GM12864 (cell line): ENCODE measurements around the gene DENND5B.
"Not testable (repeated sequence)": the region's sequence is repeated elsewhere in the genome, so short reads cannot be mapped to it uniquely, and the experiment has no call there.

ENCODE experiments used
- DNase-seq: peaks from one replicate; pipeline ENCODE4 v3.0.0-alpha.2; 2011; ENCODE audit warnings: low read depth
- H3K4me3 ChIP-seq: 2 replicates; pipeline ENCODE4 v1.5.1; 2011; ENCODE audit warnings: mild to moderate bottlenecking, low read depth, low read length, control low read depth
- TF ChIP-seq, protein P1 (sequence below): IDR thresholded peaks from 2 replicates; pipeline ENCODE4 v1.5.1; 2011; ENCODE audit warnings: low read depth, mild to moderate bottlenecking, moderate library complexity, low read length, control low read depth, inconsistent platforms; ENCODE audit errors: missing control alignments

The DENND5B gene

DNA sequence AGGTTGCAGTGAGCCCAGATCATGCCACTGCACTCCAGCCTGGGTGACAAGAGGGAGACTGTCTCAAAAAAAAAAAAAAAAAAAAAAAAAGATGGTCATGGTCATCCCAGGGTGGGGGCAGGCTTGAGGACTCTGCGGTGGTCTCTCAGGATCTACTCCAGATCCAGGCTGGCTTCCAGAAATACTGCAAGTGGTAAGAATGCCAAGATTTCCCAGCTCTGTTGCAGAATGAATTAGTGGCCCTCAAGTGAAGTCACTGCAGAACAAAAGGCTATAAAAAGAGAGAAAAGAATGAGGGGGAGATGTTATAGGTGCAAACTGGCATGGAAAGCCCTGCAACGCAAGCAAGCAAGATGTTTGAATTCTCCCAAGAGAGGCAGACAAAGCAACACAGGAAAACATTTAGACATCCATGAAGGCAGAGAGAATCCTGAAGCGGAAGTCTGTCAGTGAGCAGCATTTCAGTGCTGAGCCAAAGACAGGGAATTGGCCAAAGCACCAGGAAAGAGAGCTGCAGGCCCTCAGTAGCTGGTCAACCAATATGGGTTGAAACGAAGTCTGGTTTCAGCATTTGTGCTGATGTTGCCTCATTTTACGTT is 36.6 kb upstream of the DENND5B start:
- no peak for DNase-seq
- TF ChIP-seq, protein P1, sequence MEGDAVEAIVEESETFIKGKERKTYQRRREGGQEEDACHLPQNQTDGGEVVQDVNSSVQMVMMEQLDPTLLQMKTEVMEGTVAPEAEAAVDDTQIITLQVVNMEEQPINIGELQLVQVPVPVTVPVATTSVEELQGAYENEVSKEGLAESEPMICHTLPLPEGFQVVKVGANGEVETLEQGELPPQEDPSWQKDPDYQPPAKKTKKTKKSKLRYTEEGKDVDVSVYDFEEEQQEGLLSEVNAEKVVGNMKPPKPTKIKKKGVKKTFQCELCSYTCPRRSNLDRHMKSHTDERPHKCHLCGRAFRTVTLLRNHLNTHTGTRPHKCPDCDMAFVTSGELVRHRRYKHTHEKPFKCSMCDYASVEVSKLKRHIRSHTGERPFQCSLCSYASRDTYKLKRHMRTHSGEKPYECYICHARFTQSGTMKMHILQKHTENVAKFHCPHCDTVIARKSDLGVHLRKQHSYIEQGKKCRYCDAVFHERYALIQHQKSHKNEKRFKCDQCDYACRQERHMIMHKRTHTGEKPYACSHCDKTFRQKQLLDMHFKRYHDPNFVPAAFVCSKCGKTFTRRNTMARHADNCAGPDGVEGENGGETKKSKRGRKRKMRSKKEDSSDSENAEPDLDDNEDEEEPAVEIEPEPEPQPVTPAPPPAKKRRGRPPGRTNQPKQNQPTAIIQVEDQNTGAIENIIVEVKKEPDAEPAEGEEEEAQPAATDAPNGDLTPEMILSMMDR: no peak

DNA sequence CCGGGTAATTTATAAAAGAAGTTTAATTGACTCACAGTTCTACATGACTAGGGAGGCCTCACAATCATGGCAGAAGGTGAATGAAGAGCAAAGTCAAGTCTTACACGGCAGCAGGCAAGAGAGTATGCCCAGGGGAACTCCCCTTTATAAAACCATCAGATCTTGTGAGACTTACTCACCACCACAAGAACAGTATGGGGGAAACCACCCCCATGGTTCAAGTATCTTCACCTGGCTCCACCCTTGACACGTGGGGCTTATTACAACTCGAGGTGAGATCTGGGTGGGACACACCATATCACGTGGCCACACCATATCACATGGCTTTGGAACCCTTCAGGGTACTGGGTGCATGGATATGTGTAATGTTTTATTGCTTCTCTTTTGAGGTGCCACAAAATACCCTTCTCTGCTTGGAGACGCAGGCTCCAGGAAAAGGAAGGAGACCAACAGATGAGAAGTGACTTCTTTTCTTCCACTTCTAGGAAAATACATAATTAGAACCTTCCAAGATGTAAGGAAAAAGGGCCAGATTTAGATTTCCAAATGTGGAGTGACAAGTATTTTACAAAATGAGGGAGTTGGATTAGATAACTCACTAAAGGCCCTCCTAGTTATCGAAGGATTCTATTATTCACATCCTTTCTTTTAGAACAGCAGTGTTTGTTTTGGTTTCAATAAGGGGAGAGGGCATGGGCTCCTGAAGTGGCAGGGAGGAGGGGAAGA is 35.5 kb upstream of the DENND5B start:
- DNase-seq: no peak
- TF ChIP-seq, protein P1: no peak
- no peak overlapping the region for H3K4me3 ChIP-seq

More for the DNA sequence above, 36.6 kb upstream of the DENND5B start:
- H3K4me3 ChIP-seq: no peak overlapping the region

DNA sequence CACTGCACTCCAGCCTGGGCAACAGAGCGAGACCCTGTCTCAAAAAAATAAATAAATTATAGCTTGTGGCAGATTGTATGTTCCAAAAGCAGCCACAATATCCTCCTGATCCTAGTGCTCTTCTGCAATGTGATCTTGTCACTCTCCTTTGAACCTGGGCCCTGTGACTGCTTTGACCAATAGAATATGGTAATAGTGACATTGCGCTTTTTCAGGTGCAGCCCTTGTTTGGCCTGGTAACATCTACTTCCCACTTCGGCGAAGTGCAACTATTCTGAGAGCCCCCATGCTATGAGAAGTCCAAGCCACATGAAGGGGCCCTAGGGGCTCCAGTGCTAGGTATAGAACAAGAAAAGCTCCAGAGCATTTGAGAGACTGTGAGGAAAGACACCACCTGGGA is 31.1 kb upstream of the DENND5B start:
- DNase-seq: no peak
- no peak overlapping the region for H3K4me3 ChIP-seq
- TF ChIP-seq, protein P1: no peak

DNA sequence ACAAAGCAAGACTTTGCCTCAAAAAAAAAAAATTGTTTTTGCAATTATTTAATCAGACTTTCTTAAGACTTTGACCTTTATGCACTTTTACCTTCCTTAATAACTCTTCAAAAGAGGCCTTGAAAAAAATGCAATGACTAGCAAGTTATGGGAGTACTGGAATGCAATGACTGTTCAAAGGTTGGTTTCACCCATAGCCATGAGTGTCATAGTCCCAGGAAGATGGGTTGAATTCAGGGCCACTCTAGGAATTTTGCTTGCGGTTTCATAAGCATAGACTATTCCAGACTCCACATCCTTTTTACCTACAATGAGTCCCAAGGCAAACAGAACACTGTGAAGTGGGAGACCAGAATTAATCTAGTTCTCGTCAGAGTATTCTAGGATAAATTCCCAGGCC is 29.4 kb upstream of the DENND5B start:
- TF ChIP-seq, protein P1: no peak
- H3K4me3 ChIP-seq: no peak overlapping the region
- no peak for DNase-seq

DNA sequence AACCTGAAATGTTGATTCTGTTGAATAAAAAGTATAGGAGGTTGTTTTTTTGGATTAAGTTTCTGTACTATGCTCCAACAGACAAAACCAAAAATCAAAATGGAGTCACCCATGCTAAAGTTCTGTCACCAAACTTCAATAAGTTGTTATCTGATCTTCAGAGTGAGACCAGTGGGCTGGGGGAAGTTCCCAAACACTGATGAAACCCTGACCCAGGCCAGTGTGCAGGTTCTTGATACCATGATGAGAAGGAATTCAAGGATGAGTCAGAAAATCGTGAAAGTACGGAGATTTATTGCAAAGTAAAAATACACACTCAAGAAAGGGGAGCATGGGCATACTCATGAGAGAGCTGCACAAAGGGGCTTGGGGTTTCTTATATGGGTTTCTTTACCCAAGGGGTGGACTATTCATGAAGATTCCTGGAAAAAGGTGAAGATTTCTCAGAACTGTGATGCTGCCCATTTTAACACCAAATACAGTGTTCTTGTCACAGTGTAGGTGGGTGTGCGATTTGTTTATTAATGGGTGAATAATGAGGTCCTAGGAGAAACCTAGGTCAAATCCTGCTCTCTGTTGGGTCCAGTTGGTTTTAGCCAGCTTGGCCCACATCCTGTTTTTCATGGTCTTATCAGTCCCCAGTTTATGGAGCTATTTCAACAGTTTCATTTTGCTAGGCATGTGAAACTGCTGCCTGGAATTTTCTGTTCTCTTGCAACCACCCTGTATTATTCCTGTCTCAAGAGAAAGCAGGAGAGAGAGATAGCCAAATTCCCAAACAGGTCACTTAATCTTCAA is 27.5 kb upstream of the DENND5B start:
- no peak overlapping the region for H3K4me3 ChIP-seq
- TF ChIP-seq, protein P1: no peak
- no peak for DNase-seq

DNA sequence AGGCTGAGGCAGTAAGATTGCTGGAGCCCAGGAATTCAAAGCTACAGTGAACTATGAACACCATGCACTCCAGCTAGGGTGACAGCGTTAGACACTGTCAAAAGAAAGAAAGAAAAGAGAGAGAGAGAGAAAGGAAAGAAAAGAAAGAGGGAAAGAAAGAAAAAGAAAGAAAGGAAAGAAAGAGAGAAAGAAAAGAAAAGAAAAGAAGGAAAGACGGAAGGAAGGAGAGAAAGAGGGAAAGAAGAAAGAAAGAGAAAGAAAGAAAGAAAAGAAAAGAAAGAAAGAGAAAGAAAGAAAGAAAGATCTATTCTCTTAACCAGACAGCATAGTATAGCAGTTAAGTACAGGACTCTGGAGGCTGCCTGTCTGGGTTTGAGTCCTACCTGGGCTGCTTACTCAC is 21.9 kb upstream of the DENND5B start:
- no peak for DNase-seq
- TF ChIP-seq, protein P1: no peak
- no peak overlapping the region for H3K4me3 ChIP-seq

DNA sequence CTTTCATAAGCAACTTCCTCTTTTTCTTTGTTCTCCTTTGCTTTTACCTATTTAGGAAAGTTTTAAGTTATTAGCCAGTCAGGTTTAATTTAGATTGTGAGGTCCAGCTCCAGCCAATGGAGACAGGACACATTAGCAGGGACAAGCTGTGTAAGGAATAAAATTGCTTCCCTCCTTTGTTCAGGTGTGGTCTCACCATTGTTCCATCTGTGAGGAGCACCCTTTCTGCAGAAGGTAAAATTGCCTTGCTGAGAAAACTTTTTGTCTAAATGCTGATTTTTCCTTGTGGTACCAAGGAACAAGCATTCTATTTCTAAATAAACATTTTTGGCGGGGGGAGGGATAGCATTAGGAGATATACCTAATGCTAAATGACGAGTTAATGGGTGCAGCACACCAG is 17.4 kb upstream of the DENND5B start:
- H3K4me3 ChIP-seq, DNase-seq: not testable (repeated sequence)
